ENCODE results near the gene MKNK1. TPM values are rescaled to one million over a fixed set of nuclear protein-coding genes. Genes with fewer than 3 reads are reported as not detected.

Gene MKNK1
- polyA plus RNA-seq, 1 of the 3 experiments (the other 2 are of a cell fraction) = 28.2 TPM

DNA sequence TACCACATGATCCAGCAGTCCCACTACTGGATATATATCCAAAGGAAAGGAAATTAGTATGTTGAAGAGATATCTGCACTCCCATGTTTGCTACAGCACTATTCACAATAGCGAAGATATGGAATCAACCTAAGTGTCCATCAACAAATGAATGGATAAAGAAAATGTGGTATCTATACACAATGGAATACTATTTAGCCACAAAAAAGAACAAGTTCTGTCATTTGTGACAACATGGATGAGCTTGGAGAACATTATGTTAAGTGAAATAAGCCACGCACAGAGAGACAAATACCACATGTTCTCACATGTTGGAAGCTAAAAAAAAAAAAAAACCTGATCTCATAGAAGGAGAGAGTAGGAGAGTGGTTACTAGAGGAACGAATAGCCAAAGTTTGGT is 46.4 kb upstream of the MKNK1 start (continued):
- TF ChIP-seq, protein P1, sequence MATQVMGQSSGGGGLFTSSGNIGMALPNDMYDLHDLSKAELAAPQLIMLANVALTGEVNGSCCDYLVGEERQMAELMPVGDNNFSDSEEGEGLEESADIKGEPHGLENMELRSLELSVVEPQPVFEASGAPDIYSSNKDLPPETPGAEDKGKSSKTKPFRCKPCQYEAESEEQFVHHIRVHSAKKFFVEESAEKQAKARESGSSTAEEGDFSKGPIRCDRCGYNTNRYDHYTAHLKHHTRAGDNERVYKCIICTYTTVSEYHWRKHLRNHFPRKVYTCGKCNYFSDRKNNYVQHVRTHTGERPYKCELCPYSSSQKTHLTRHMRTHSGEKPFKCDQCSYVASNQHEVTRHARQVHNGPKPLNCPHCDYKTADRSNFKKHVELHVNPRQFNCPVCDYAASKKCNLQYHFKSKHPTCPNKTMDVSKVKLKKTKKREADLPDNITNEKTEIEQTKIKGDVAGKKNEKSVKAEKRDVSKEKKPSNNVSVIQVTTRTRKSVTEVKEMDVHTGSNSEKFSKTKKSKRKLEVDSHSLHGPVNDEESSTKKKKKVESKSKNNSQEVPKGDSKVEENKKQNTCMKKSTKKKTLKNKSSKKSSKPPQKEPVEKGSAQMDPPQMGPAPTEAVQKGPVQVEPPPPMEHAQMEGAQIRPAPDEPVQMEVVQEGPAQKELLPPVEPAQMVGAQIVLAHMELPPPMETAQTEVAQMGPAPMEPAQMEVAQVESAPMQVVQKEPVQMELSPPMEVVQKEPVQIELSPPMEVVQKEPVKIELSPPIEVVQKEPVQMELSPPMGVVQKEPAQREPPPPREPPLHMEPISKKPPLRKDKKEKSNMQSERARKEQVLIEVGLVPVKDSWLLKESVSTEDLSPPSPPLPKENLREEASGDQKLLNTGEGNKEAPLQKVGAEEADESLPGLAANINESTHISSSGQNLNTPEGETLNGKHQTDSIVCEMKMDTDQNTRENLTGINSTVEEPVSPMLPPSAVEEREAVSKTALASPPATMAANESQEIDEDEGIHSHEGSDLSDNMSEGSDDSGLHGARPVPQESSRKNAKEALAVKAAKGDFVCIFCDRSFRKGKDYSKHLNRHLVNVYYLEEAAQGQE (IDR thresholded peaks at IDR 0.05; ENCODE audit: low read depth, low read length) = no peak
- no peak for TF ChIP-seq NRF1 (IDR thresholded peaks at IDR 0.05; ENCODE audit: low read depth, low read length)
- TF ChIP-seq, protein P2, sequence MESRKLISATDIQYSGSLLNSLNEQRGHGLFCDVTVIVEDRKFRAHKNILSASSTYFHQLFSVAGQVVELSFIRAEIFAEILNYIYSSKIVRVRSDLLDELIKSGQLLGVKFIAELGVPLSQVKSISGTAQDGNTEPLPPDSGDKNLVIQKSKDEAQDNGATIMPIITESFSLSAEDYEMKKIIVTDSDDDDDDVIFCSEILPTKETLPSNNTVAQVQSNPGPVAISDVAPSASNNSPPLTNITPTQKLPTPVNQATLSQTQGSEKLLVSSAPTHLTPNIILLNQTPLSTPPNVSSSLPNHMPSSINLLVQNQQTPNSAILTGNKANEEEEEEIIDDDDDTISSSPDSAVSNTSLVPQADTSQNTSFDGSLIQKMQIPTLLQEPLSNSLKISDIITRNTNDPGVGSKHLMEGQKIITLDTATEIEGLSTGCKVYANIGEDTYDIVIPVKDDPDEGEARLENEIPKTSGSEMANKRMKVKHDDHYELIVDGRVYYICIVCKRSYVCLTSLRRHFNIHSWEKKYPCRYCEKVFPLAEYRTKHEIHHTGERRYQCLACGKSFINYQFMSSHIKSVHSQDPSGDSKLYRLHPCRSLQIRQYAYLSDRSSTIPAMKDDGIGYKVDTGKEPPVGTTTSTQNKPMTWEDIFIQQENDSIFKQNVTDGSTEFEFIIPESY (IDR thresholded peaks at IDR 0.05; ENCODE audit: borderline replicate concordance, low read depth) = no peak
- TF ChIP-seq FOXM1 (IDR thresholded peaks at IDR 0.05; ENCODE audit: low read depth) = no peak
- no peak for TF ChIP-seq TCF12 (IDR thresholded peaks at IDR 0.05)

DNA sequence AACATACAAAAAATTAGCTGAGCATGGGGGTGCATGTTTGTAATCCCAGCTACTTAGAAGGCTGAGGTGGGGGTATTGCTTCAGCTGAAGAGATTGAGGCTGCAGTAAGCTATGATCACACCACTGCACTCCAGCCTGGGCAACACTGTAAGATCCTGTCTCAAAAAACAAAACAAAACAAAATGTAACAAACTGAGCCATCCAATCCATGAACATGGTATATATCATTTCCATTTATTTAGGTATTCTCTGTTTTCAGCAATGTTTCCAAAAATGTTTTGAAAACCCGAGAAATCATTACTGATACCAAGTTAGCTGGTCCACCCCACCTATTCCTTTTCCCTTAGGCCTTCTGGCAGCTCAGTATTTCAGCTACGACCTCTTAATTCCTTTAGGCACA is 45.7 kb upstream of the MKNK1 start:
- ChIA-PET POLR2A (no interaction called here), CTCF (interaction anchor here (1.1 to 1.2 kb wide), 2 partner anchors 52 to 121 kb away, joined by 3 to 5 read pairs; no protein-coding TSS in a partner anchor)

More for the DNA sequence above, 45.7 kb upstream of the MKNK1 start:
- TF ChIP-seq RFX5 (IDR thresholded peaks at IDR 0.05; ENCODE audit: low read length) (no peak), TAF1 (IDR thresholded peaks at IDR 0.05; ENCODE audit: borderline replicate concordance, low read depth, low read length) (no peak), TCF12 (IDR thresholded peaks at IDR 0.05) (no peak), POLR2AphosphoS5 (IDR thresholded peaks at IDR 0.05; ENCODE audit: low read depth, low read length) (no peak), SIN3A (IDR thresholded peaks at IDR 0.05; ENCODE audit: borderline replicate concordance, low read depth, low read length) (no peak), ELF1 (IDR thresholded peaks at IDR 0.05) (no peak), NFIC (IDR thresholded peaks at IDR 0.05; ENCODE audit: borderline replicate concordance) (no peak)
- TF ChIP-seq, protein P3, sequence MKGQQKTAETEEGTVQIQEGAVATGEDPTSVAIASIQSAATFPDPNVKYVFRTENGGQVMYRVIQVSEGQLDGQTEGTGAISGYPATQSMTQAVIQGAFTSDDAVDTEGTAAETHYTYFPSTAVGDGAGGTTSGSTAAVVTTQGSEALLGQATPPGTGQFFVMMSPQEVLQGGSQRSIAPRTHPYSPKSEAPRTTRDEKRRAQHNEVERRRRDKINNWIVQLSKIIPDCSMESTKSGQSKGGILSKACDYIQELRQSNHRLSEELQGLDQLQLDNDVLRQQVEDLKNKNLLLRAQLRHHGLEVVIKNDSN (IDR thresholded peaks at IDR 0.05; ENCODE audit: borderline replicate concordance, low read depth) = no peak
- TF ChIP-seq, protein P4, sequence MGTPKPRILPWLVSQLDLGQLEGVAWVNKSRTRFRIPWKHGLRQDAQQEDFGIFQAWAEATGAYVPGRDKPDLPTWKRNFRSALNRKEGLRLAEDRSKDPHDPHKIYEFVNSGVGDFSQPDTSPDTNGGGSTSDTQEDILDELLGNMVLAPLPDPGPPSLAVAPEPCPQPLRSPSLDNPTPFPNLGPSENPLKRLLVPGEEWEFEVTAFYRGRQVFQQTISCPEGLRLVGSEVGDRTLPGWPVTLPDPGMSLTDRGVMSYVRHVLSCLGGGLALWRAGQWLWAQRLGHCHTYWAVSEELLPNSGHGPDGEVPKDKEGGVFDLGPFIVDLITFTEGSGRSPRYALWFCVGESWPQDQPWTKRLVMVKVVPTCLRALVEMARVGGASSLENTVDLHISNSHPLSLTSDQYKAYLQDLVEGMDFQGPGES (IDR thresholded peaks at IDR 0.05; ENCODE audit: low read depth, low read length) = no peak
- TF ChIP-seq, protein P2 (IDR thresholded peaks at IDR 0.05; ENCODE audit: borderline replicate concordance, low read depth) = no peak
- H3K79me2 ChIP-seq (ENCODE audit: insufficient read depth) = no peaks in the 10 kb centered on the region
- peaks cover 13 to 38% of the 10 kb centered on the region in 2 experiments for H3K36me3 ChIP-seq (replicated peaks in 1 of 2; ENCODE audit: control insufficient read depth in 1 of 2, insufficient read depth in 2 of 2, low read length in 1 of 2)
- H3K27me3 ChIP-seq (ENCODE audit: insufficient read depth) = no peaks in the 10 kb centered on the region
- no peak overlapping the region for H3K27ac ChIP-seq (ENCODE audit: low read depth in 2 of 2, low read length in 1 of 2)
- peaks cover 12% of the 10 kb centered on the region for H3F3A ChIP-seq (replicated peaks; ENCODE audit: insufficient read depth)
- 97% methylated on average over 2 of the region's 2 CpGs for WGBS (ENCODE audit: low lambda C conversion rate)
- H3K9ac ChIP-seq = no peak overlapping the region
- no peaks in the 10 kb centered on the region for H3K9me2 ChIP-seq
- H3K9me3 ChIP-seq = no peaks in the 10 kb centered on the region
- H2AFZ ChIP-seq (ENCODE audit: low read depth) = no peak overlapping the region
- no peak overlapping the region for H3K4me3 ChIP-seq (ENCODE audit: low read depth in 2 of 2, low read length in 1 of 2)
- DNase-seq = no peak
- no peaks in the 10 kb centered on the region for H4K20me1 ChIP-seq (ENCODE audit: insufficient read depth)
- H3K4me1 ChIP-seq (ENCODE audit: control insufficient read depth in 1 of 2, insufficient read depth in 2 of 2, low read depth in 1 of 2, low read length in 1 of 2) = no peaks in the 10 kb centered on the region
- H3K4me2 ChIP-seq = no peak overlapping the region

Data from SK-N-SH (cell line).